CD4-positive, alpha-beta T cell treated with Interleukin-17A for 4 hours (primary cell): Measurements from ENCODE around the gene ATG9B.

Experiments
- DNase-seq: peaks from one replicate; pipeline ENCODE4 v3.0.0-alpha.2; 2020; ENCODE audit warnings: mixed read lengths

ATG9B gene

DNA sequence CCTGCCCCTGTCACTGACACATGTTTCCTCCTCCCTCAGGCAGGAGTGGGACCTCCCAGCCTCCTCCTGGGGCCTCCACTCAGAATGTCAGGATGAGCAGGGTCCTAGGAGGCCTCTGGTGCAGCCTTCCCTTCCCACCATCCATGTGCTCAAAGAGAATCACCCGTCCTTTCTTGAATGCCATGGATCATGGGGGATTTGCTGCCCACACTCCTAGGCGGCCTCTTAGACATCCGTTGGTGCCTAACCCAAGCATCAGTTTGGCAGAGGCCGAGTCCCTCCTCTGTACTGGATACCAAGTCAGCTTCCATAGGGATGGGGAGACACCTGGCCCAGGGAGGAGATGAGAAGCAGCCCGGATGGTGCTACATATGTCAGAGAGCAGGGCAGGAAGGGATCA, 26.5 kb downstream of the ATG9B start:
- DNase-seq: no peak

DNA sequence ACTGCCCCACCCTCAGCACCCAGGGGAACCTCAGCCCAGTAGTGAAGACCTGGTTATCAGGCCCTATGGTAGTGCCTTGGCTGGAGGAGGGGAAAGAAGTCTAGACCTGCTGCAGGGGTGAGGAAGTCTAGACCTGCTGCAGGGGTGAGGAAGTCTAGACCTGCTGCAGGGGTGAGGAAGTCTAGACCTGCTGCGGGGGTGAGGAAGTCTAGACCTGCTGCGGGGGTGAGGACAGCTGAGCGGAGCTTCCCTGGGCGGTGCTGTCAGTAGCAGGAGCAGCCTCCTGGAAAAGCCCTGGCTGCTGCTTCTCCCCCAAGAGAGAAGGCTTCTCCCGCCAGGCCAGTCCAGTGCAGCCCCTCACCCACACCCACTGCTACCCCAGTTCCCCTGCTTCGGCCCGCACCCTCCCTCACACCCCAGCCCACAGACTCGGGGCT, 27.2 kb downstream of the ATG9B start:
- no peak for DNase-seq

DNA sequence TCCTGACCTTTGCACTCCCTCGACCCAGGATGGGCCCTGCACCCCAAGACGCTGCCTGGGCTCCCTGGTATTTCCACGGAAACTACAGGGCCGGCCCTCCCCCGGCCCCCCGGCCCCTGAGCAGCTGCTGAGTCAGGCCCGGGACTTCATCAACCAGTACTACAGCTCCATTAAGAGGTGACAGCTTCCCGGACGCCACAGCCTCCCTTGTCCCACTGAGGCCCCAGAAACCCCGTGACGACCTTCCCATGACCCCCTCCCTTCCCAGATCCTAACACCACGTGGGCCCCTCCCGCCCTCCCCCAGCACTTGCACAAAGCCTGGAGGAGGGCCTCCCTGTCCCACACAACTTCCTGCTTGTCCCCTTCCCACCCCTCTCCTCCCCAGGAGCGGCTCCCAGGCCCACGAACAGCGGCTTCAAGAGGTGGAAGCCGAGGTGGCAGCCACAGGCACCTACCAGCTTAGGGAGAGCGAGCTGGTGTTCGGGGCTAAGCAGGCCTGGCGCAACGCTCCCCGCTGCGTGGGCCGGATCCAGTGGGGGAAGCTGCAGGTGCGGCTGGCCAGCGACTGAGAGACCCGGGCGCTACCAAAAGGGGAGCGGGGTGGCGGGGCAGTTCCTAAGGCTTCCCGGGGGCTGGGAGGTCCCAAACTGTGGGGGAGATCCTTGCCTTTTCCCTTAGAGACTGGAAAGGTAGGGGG, 27.8 kb downstream of the ATG9B start:
- DNase-seq: peak; percentile 29

DNA sequence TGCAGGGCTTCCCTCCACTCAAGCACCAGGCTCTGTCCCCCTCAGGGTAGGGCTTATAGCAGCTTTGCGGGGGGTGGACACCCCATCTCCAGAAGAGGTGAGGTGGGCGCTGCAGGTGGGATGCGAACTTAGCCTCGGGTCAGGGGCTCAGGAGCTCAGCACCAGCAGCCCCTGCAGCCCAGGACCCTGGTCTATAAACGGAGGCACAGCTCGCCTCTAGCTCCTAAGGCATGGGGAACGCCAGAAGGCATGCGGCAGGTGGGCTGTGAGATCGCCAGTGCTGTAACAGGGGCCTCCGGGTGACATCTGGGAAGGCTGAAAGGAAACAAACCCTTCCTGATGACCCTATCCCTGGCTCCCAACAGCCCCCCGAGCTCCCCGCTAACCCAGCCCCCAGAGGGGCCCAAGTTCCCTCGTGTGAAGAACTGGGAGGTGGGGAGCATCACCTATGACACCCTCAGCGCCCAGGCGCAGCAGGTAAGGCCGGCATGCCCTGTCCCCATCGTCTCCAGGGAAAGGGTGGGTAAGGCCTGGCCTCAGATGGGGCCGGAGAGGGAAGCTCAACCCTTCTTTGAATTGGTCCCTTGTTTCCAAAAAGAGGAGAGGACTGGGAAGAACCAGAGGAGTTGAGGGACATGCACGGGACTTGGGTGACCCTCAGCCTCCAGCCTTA, 29.3 kb downstream of the ATG9B start:
- DNase-seq: no peak

DNA sequence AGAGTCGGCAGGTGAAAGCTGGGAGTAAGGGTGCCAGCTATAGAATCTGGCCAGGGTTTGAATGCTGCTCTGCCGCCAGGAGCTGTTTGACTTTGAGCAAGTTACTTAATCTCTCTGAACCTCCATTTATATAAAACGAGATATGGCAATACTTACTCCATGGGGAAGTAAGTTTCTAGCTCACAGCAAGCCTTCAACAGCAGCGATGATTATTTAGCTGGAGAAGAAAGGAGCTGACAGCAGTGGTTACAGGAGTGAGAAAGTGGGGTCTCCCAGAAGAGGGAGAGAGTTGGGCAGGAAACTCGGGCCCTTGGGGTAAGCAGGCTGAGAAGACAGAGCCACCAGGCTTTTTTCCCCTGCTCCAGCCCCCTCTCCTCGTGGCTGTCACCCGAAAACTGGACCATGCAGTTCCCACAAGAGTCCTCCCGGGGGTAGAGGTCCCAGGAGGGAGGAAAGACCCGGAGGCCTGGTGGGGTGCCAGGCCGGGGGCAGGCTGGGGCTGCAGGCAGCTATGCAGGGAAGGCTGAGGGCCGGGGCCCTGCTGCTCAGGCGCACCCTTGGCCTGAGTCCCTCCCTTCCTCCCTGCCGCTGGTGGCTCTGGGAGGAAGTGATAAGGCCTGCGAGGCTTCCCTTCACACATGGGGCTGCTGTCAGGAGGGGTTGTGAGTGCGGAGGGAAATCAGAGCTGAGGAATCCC, 30.0 kb downstream of the ATG9B start:
- peak; percentile 64 for DNase-seq

DNA sequence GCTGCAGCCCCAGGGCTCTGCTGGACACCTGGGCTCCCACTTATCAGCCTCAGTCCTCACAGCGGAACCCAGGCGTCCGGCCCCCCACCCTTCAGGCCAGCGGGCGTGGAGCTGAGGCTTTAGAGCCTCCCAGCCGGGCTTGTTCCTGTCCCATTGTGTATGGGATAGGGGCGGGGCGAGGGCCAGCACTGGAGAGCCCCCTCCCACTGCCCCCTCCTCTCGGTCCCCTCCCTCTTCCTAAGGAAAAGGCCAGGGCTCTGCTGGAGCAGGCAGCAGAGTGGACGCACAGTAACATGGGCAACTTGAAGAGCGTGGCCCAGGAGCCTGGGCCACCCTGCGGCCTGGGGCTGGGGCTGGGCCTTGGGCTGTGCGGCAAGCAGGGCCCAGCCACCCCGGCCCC, 30.8 kb downstream of the ATG9B start:
- no peak for DNase-seq

DNA sequence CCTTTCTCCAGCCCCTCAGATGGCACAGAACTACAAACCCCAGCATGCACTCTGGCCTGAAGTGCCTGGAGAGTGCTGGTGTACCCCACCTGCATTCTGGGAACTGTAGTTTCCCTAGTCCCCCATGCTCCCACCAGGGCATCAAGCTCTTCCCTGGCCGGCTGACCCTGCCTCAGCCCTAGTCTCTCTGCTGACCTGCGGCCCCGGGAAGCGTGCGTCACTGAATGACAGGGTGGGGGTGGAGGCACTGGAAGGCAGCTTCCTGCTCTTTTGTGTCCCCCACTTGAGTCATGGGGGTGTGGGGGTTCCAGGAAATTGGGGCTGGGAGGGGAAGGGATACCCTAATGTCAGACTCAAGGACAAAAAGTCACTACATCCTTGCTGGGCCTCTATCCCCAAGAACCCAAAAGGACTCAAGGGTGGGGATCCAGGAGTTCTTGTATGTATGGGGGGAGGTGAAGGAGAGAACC, 31.4 kb downstream of the ATG9B start:
- DNase-seq: peak; percentile 37

DNA sequence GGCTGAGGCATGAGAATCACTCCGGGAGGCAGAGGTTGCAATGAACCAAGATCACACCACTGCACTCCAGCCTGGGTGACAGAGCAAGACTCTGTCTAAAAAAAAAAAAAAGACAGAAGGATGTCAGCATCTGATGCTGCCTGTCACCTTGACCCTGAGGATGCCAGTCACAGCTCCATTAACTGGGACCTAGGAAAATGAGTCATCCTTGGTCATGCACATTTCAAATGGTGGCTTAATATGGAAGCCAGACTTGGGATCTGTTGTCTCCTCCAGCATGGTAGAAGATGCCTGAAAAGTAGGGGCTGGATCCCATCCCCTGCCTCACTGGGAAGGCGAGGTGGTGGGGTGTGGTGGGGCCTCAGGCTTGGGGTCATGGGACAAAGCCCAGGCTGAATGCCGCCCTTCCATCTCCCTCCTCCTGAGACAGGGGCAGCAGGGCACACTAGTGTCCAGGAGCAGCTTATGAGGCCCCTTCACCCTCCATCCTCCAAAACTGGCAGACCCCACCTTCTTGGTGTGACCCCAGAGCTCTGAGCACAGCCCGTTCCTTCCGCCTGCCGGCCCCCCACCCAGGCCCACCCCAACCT, 32.1 kb downstream of the ATG9B start:
- DNase-seq: no peak

DNA sequence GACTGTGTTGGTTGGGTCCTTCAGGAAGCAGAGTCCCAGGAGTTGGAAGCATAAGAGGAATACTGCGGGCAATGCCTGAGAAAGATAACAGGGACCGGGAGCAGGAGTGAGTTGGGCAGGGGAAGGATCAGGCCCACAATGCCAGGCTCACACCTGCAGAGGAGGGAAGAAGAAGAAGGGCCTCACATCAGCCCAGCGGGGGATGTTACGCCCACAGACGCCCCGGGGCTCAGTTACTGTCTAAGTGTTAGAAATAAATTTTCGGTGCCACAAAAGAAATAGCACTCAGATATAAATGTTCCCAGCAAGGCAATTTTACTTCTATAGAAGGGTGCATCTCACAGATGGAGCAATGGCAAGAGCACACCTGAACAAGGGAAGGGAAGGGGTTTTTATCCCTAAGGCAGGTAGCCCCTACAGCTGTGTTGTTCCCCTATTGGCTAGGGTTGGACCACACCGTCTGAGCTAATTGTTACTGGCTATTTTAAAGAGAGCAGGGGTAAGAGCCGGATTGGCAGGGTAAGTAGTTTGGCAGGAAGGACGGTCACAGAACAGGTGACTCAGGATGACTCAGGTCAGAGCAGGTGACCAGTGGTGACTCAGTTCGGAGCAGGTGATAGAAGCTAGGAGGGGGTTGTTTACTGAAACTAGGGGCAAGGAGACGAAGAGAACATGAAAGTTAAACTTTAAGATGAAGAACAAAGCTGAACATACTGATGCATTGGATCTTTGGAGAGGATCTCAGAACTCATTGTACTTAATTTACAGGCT, 33.7 kb downstream of the ATG9B start, which contains the start of gene NOS3:
Gene NOS3, plus strand, starts transcription at position 602 of the 771 bp plus-strand sequence. CDS start 2,787 bp downstream, outside the sequence.
- no peak for DNase-seq

DNA sequence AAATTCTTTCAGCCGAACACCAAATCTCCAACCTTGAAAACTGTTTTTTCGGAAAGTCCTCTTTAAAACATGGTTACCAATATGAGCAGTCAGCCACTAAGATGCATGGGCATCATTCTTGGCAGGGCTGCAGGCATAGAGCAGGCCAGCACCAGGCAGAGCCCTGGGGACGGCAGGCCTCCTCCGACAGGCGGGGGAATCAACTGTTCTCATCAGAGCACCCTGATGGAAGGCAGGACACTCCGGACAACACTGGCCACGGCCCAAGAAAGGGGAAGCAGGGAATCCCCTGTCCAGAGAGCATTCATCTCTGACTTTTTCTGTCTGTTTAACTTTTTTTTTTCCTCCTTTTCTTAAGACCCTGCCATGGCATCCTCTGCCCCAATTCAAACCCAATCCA, 34.8 kb downstream of the ATG9B start:
- no peak for DNase-seq

DNA sequence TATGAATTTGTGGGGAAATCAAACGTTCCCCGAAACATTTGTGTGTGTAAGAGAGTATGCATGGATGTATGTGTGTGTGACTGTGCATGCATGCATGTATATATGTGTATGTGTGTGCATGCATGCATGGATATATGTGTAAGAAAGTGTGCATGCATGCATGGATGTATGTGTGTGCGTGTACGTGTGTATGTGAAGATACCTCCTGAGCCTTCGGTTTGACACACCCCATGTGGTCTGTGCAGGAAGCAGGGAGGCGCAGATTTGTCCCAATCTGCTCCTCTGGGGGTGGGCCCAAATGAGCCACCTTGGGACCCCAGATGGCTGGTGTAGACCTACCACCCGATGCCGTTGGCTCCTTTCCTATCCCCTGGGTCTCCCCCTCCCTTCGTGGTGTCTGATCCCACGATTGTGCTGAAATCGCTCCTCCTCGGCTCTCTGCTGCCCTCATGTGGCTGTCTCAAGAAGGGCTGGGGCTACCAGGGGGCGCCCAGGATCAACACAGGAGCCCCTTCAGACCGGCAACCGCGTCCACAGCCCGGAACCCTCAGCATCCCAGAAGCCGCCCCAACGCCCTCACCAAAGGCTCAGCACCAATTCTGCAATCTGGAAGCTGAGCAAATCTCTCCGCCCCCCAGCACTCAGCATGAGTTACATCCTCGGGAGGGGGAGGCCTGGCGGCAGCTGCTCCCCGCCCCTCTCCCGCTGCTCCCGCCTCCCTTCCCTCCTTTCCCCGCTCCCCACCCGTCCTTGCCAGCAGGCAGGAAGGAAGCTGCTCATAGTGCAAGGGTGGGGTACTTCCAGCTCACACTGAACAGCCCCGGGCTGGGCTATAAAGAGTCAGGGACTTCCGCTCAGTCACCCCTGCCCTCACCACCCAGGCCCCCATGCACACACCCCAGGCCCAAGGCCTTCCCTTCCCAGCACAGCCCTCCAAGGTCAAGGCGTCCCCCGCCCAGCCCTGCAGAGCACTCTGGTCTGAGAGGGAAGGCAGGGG, 35.8 kb downstream of the ATG9B start:
- peak; percentile 82 for DNase-seq

DNA sequence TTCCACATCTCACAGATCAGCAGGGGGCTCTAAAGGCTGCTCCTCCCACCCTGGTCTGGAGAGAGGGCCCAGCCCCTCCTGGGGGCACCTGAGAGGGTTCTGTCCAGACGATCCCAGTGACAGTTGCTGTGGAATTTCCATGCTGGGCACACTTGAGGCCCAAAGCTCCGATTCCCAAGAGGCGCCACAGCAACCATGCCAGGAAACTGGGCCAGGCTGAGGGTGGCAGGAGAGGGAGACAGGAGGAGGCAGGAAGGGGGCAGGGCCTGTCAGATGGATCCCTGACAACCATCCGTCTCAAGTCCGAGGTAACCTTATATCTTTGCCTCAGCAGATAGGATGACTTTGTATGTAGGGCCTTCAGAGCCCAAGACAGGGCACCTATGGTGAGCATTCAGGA, 37.7 kb downstream of the ATG9B start:
- DNase-seq: no peak

DNA sequence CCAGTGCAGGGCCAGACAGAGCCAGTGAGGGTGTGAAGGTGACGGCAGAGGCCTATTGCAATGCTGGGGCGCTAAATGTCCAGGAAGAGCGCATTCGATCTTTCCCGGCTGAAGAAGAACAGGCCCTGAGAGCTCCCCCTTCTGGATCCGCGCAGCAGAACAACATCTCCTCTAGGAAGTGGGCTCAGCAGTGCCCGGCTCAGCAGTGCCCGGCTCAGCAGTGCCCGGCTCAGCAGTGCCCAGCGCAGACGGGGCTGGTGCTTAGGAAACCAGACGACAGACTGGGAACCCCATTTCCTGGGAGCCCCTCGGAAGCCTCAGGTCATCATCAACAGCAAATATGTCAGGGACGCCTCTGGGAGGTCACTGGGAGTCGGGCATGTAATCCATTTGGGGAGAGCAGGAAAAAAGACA, 38.2 kb downstream of the ATG9B start:
- peak; percentile 76 for DNase-seq

DNA sequence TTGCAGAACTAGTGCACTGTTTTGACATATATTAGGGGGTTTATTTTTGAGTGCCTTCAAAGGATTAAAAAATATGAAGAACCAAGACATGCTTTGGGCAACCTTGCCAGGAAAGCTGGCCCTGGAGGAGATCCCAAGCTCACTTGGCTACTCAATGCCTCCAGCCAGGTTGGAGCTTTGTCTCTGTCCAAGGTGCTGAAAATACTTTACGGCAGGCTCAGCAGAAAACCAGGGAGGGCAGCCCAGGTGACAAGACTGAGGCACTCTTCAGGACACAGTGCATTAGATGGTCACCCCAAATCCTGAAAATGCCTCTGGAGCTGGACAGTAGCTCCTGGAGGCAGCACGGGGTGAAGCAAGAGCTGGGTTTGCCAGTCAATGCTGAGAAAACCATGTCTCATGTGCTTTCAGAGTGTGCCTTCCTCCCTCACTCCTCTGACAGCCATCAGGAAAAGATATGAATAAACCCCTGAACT, 40.4 kb downstream of the ATG9B start:
- DNase-seq: peak; percentile 57

DNA sequence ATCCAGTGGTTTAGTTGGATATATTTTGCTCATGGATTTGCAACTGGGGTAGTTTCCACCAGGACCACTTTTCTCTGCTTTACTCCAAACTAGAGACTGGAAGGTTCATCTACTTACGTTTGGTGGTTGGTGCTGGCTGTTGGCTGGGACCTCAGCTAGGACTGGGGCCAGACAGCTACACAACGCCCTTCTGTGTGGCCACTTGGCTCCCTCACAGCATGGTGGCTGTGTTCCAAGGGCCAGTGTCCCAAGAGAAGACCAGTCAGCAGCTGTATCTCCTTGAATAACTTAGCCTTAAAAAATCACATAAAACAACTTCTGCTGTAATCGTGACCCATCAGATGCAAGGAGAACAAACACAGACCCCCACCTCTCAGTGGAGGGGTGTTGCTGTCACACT, 41.9 kb downstream of the ATG9B start:
- DNase-seq: no peak

DNA sequence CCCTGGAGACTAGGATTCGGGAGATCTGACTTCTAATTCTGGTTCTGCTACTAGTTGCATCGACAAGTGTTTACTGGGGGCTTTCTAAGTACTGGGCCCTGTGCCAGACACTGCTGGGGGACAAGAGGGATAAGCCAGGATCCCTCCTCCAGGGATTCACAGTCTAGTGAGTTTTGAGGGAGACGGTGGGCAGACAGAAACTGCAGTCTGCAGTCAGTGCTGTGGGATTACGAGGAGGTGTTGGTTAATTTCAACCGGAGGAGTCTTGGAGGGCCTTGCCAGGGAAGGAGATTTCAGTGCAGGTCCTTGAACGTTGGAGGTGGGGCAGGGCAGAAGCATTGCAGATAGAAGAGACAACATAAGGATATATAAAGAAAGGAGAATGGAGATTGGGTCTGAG, 42.6 kb downstream of the ATG9B start:
- DNase-seq: no peak

DNA sequence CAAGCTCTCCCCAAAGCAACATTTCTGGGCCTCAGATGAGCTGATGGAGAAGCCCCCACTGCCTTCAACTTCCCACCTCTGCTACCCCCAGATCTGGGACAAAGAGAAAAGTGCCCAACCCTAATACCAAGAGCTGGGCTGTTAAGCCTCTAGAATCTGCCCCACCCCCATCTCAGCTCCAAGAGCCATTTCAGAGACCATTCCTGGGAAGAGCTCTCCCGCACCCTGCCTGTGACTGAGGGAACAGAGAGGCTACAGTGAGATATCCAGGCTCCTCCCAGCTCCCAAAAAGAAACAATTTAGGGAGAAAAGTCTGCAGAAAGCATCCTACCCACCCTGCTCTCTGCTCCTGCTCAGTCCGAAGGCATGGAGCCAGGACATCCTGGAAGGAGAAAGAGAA, 43.6 kb downstream of the ATG9B start:
- DNase-seq: no peak

DNA sequence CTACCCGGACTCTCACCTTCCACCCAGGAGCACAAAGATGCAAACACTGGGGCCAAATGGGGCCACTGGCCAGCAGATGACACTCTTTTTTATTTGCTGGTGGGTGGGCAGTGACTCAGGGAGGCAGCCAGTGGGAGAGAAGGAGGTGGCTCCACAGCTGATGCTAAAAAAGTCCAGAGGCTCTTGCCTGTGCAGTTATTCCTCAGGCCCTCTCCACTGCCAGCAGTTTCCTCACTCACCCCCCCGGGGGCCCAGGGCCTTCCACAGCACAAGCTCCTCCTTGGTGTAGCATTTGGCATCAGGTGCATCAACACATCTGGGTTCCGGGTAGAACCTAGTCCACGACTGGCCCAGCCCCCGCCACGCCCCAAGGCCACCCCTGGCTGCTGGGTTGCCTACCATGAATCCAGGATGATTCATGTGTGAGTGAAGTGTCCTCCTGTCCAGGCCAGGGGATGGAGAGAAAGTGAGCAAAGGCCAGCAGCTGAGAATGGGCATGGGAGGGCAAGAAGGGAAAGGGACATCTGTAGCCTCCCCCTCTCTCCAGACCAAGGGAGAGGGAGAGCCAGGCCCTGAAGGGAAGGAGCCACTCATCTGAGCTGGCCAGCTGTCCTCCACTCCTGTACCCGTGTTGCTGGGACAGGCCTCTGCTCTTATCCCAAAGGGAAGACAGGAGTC, 44.4 kb downstream of the ATG9B start:
- DNase-seq: no peak

DNA sequence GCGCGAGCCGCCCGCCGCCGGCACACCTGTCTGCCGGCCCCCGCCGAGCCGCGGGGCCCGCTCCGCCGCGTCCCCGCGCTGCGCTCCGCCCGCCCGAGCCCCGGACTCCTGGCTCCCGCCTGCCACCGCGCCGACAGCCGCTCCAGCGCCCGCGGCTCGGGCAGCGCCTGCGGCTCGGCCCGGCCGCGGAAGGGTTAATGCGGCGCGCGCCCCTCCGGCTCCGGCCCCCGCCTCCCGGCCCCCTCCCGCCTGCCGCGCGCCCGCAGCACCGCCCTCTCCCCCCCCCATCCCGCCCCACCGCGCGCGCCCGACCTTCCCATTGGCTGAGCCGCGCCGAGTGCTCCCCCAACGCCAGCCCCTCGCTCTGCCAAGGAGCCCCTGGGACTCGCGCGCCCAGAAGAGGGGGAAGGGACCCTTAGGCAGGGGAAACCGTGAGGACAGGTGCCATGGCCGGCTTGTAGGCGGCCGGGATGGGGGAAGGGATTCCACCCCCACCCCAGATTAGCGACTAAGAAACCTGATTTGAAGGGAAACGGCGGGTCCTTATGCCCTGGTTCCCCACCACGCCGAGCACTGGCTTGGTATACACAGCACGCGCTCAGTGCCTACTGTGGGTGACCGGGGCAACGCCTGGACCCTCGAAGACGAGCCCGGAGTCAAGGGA, 46.0 kb downstream of the ATG9B start, which contains the start of gene KCNH2:
Gene KCNH2, minus strand, starts transcription at position 196 of the 664 bp plus-strand sequence. CDS start 408 bp downstream, outside the sequence.
- peak; percentile 68 for DNase-seq
